NCI-H128 (cell line): ENCODE measurements around the gene TAPT1.
A peak's percentile ranks its signal among the peaks of the same experiment; 100 is the strongest.

Experiments
- DNase-seq: peaks from one replicate; lab custom pipeline; 2025; ENCODE audit not compliant: unreplicated experiment; lab: John Stamatoyannopoulos, UW

TAPT1 gene

GRCh38 chr4:16136827-16137226, 89.4 kb downstream of the TAPT1 start:
- DNase-seq = no peak

GRCh38 chr4:16136311-16136710, 90.0 kb downstream of the TAPT1 start:
- DNase-seq = no peak

GRCh38 chr4:16133406-16133805, 92.9 kb downstream of the TAPT1 start:
- DNase-seq = no peak

- no peak for DNase-seq
Measured at GRCh38 chr4:16131293-16131692, 95.0 kb downstream of the TAPT1 start.

DNA sequence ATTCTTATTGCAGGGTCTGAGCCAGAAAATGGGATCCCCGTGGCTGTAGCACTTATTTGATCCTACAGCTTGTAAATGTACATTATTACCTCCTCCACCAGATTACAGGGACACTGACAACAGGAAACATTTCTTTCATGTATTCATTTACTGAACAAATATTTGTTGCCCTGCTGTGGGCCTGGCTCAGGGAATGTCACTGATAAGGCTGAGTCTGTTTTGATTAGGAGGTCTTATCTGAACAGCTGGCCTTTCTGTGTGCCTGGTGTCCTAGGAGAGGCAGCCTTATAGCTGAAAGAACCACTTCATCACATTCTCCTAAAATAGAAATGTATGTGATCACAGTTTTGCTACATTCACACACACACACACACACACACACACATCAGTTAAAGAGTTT, 96.9 kb downstream of the TAPT1 start:
- no peak for DNase-seq

DNA sequence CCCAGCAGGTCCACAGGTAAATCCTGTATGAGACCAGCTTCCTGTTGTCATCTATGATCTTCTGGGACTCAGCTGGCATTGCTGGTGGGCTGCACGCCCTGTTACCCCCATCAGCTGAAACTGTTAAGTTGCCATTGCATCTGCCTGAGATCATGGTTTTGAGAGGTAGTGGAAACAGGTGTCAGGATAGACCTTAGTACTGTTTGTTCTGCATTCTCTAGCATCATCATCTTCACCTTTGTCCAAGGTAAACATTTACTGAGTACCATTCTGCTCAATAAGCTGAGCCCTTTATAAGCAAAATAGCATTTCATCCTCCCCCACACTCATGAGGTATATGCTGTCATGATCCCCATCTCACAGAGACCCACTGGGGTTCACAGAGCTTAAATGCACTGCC, 99.6 kb downstream of the TAPT1 start:
- no peak for DNase-seq

DNA sequence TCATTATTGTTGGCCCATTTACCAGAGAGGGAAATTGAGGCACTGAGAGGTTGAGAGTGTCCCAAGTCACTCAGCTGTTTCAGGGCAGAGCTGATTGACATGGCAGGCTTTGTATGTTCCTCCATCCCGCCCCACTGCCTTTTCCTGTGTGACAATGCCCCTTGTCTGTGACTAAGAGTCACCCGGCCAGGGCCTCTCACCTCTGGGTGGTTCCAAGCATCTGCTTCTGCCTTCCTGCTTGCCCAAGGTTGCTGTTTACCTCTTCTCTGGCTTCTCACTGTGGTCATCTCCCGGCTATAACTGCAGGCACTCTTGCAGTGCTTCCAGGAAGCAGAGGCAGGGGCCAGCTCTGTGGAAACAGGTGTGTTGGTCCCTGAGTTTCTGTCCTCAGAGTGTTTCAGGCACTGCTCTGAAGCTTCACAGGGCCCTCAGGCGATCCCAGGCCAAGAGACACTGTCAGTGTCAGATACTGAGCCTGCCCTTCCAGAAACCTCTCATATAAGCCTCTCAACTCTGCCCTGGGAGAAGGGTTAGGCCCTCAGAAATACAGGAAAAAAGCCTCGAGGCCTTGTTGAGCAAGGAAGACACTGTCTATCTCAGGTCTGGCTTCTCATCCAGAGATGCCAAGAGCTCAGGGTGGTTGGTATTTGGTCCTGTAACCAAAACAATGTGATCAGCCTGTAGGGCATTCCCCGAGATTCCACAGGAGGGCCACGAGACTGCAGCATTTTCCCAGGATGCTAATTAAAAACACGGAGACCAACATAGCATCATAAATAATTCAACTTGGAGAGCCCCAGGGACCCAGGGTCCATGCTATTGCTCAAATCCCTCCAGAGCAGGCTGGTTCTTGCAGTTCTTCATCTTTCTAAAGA, 100.5 kb downstream of the TAPT1 start:
- DNase-seq = no peak

- no peak for DNase-seq
Measured at GRCh38 chr4:16124232-16124631, 102.0 kb downstream of the TAPT1 start.

DNA sequence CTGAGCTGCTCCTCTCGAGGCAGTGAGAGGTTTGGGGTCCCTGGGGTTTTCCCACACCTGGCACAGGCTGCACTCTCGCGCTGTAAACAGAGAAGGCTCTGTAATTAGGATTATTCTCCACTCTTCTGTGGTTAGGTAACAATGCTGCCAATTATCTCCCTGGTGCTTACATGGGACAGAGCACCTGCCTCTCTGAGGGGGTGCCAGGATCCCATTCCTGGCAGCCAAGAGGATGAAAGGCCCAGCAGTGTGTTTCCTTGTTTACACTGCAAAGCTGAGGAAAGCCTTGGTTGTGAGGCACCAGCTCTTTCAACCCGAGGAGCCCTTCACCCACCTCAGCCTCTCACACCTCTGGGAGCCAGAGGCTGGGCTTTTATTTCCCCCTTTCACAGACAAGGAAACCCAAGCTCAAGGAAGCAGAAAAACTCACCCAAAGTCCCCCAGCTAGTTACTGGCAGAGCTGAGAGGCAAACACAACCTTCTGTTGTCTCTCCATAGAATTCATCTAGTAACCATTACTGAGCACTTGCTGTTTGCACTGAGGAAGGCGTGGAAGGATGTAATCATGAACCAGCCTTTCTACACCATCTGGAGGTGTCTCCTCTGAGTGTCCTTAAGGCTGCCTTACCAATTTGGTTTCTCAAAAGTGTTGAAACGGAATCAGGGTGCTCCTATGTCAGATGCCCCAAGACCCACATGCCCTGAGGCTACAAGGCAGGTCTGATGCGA, 102.8 kb downstream of the TAPT1 start:
- peak; percentile 85 for DNase-seq

GRCh38 chr4:16122784-16123183, 103.5 kb downstream of the TAPT1 start:
- no peak for DNase-seq

GRCh38 chr4:16122308-16122711, 104.0 kb downstream of the TAPT1 start:
- DNase-seq = no peak

DNA sequence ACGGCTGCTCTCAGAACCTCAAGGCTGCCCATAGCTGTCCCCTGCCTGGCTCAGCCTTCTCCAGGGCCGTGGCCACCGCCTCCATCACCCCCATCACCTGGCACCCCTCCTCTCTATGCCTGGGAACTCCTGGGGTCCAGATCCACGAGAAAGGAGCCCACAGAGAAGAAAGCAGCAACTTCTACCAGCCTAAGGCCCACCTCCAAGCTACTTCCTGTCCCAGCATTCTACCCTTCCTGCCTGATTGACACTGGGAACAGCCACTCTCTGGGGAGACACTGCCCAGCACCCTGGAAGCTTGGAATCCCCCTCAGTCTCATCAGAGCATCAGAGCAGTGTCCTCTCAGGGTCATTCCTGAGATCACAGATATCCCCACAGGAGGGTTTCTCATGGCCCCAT, 105.6 kb downstream of the TAPT1 start:
- DNase-seq = no peak

DNA sequence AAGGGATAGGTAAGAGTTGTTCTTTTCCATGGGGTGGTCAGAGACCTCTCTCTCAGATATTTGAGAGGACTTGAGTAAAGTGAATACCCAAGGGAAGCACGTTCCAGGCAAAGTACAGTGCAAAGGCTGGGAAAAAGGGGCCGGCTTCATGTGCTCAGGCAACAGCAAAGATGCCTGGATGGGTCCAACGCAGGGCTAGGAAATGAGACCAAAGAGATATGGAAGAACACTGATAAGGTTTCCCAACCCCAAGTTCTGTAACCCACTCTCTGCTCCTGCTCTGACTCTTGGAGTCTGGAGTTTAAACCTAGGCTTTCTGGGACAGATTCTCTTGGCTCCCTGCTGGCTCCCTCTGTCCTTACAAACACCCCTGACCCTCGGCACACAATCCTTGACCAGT, 106.3 kb downstream of the TAPT1 start:
- DNase-seq = no peak

DNA sequence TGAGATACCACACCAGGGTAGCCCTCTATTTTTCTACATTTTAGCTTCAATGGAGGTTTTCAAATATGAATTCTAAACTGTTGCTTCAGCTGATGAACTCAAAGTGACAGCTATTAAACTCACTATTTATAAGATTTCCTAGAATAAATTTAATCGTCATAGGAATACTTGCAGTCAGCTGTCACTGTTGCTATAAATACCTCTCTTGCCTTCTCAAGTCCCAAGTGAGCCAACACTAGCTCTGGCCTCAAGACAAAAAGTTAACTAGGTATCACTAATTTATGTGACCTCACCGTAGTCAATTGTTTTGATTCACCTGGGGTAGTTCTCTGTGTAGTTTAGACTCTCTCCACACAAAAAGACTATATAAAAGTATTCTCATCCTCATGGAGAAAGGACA, 108.2 kb downstream of the TAPT1 start:
- DNase-seq = no peak

- DNase-seq = no peak
Measured at GRCh38 chr4:16117164-16117563, 109.1 kb downstream of the TAPT1 start.

GRCh38 chr4:16116493-16116990, 109.7 kb downstream of the TAPT1 start:
- no peak for DNase-seq

- no peak for DNase-seq
Measured at GRCh38 chr4:16116019-16116418, 110.3 kb downstream of the TAPT1 start.

DNA sequence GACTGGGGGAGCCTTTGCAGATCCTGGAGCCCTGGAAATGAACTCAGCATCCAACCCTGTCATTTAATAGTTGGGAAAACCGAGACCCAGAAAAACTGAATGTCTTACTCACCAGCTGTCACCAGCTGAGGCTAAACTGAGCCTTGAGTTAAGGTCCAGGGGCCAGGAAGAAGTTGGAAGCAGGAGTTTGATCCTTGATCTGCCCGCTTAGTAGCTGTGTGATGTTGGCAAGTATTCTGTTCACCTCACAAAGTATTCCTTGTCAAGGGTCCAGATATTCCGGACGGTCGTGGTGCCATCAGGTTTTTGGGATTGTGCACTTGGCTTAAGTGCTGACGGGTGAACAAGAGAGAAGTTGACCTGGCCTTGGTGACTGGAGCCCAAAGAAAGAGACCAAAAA, 111.7 kb downstream of the TAPT1 start:
- DNase-seq = no peak

GRCh38 chr4:16113741-16114140, 112.5 kb downstream of the TAPT1 start:
- no peak for DNase-seq

DNA sequence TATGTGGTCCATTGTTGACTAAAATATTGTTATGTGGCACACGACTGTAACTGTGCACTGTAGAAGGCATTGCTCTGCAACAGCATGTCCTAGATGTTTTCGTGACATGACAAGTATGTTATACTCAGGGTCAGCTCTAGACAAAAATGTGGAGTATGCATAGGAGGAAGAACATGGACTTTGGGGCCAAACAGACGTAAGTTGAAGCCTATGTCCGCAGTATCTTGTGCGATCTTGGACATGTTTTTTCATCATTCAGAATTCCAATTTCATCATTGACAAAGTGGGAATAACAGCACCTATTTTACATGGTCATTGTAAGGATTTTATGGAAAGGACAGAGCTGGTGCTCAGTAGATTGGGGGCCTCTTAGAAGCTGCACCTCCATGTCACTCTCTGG, 114.7 kb downstream of the TAPT1 start:
- no peak for DNase-seq

DNA sequence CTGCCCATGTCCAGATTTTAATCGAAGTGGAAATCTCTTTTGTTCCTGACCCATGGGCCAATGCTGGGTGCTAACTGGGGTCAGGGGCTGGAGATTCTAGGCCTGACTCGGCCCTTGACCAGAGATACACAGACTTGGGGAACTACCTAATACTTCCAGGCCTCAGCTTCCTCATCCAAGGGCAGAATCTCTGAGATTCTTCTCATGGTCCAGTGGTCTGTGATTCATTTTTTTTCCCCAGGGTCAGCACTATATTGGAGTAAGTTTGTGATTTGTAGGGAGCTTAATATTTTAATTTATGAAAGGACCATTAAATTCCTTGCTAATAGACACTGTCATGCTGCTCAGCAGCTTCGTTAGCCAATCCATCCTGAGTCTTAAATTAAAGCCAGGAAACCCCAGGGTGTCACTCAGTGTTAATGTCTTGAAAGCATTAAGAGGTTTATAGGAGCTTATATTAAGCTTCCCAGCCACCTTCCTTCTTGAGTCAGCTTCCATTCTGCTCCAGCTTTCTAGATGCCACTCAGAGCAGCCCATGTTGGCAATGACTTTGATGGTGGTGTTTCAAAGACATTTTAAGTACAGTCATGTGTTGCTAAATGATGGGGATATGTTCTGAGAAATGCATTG, 115.5 kb downstream of the TAPT1 start:
- DNase-seq = no peak
